H1 (cell line): Measurements from ENCODE around the gene OR2K2. TPM values are rescaled to one million over a fixed set of nuclear protein-coding genes. Genes with fewer than 3 reads are reported as not detected.

Experiments used
- CTCF ChIA-PET: fragments of 300-600 bp; sonication (Branson Sonifier 250); formaldehyde crosslinking; loops from one replicate; lab custom pipeline; 2021; ENCODE audit not compliant: partially characterized antibody; lab: Charles Lee
- POLR2A ChIA-PET: fragments of 300-600 bp; sonication (Branson Sonifier 250); formaldehyde crosslinking; loops from one replicate; lab custom pipeline; 2021; ENCODE audit warnings: inconsistent platforms; ENCODE audit not compliant: partially characterized antibody; lab: Charles Lee
- DNase-seq, 2 experiments: peaks; one replicate each; pipeline versions ENCODE4 v3.0.0 to v3.0.0-alpha.2; 2010 to 2022; ENCODE audit warnings: low spot score in 2 of 2, low read depth in 1 of 2, mixed read lengths in 1 of 2
- FAIRE-seq: peaks from 2 replicates; lab custom pipeline; 2011; peaks lifted over from hg19 to GRCh38; lab: Jason Lieb, UNC
- H2AFZ ChIP-seq: 2 replicates; pipeline ENCODE4 v1.8.1; 2012; ENCODE audit warnings: low read length, inconsistent platforms
- H2AK5ac ChIP-seq: 2 replicates; pipeline ENCODE4 v1.6.1; 2013; ENCODE audit warnings: low read depth, low read length
- H2BK120ac ChIP-seq: replicated peaks from 2 replicates; pipeline ENCODE3; 2013; ENCODE audit warnings: low read depth, low read length, inconsistent platforms
- H2BK12ac ChIP-seq: 2 replicates; pipeline ENCODE4 v1.6.1; 2013; ENCODE audit warnings: low read depth, low read length
- H2BK15ac ChIP-seq: 2 replicates; pipeline ENCODE4 v1.6.1; 2013; ENCODE audit warnings: low read length
- H2BK20ac ChIP-seq: 2 replicates; pipeline ENCODE4 v1.6.1; 2013; ENCODE audit warnings: low read length
- H2BK5ac ChIP-seq: 2 replicates; pipeline ENCODE4 v1.6.1; 2013; ENCODE audit warnings: low read depth, low read length
- H3K14ac ChIP-seq: 2 replicates; pipeline ENCODE4 v1.6.1; 2013; ENCODE audit warnings: inconsistent platforms; ENCODE audit not compliant: insufficient read length
- H3K18ac ChIP-seq: 2 replicates; pipeline ENCODE4 v1.6.1; 2013; ENCODE audit warnings: low read length; ENCODE audit errors: extremely low read depth
- H3K23ac ChIP-seq: 2 replicates; pipeline ENCODE4 v1.6.1; 2013; ENCODE audit warnings: inconsistent platforms; ENCODE audit not compliant: insufficient read length
- H3K23me2 ChIP-seq: 2 replicates; pipeline ENCODE4 v1.6.1; 2013; ENCODE audit warnings: low read depth, low read length
- H3K27ac ChIP-seq: 2 replicates; pipeline ENCODE4 v1.6.1; 2011; ENCODE audit warnings: low read depth, low read length, inconsistent platforms
- H3K27me3 ChIP-seq, 4 experiments: replicated peaks in 1 of 4; 1 replicate in 1 of 4; 2 replicates in 3 of 4; pipeline versions ENCODE4 v1.6.1 to v1.8.1; 2011 to 2013; ENCODE audit warnings: low read length in 3 of 4, mild to moderate bottlenecking in 3 of 4, inconsistent platforms in 2 of 4, mixed read lengths in 2 of 4, moderate library complexity in 1 of 4; ENCODE audit not compliant: control insufficient read depth in 3 of 4, insufficient read depth in 3 of 4; ENCODE audit errors: extremely low read depth in 1 of 4
- H3K36me3 ChIP-seq, 4 experiments: 2 replicates each; pipeline versions ENCODE4 v1.6.1 to v1.8.1; 2011 to 2013; ENCODE audit warnings: mild to moderate bottlenecking in 4 of 4, low read length in 3 of 4, moderate library complexity in 2 of 4, control low read depth in 1 of 4, inconsistent platforms in 1 of 4; ENCODE audit not compliant: insufficient read depth in 4 of 4, control insufficient read depth in 2 of 4
- H3K4ac ChIP-seq: replicated peaks from 2 replicates; pipeline ENCODE3; 2013; ENCODE audit warnings: low read length, low read depth, mixed read lengths, inconsistent platforms; ENCODE audit not compliant: insufficient read length
- H3K4me1 ChIP-seq, 4 experiments: replicated peaks in 1 of 4; 1 replicate in 1 of 4; 2 replicates in 3 of 4; pipeline versions ENCODE4 v1.6.1 to v1.8.1; 2011 to 2013; ENCODE audit warnings: low read length in 3 of 4, inconsistent platforms in 2 of 4, mixed read lengths in 1 of 4; ENCODE audit not compliant: insufficient read depth in 4 of 4, control insufficient read depth in 3 of 4
- H3K4me2 ChIP-seq, 2 experiments: 2 replicates each; pipeline versions ENCODE4 v1.6.1 to v1.8.1; 2011 to 2013; ENCODE audit warnings: low read depth in 2 of 2, low read length in 2 of 2, control low read depth in 1 of 2, inconsistent platforms in 1 of 2, mild to moderate bottlenecking in 1 of 2; ENCODE audit not compliant: insufficient read depth in 1 of 2
- H3K4me3 ChIP-seq, 4 experiments: fragments of 200-600, 300-600 bp in 1 of 4; sonication (generic), shearing (Covaris generic), sonication (Bioruptor Twin) in 1 of 4; 2 replicates each; pipeline versions ENCODE4 v1.5.1 to v1.8.1; 2011 to 2016; ENCODE audit warnings: low read length in 4 of 4, low read depth in 3 of 4, control low read depth in 2 of 4, inconsistent platforms in 2 of 4, mild to moderate bottlenecking in 2 of 4, mixed read lengths in 1 of 4, moderate library complexity in 1 of 4; ENCODE audit not compliant: insufficient read depth in 2 of 4; ENCODE audit errors: extremely low read depth in 1 of 4
- H3K56ac ChIP-seq: replicated peaks from 2 replicates; pipeline ENCODE3; 2013; ENCODE audit warnings: low read depth, mild to moderate bottlenecking, mixed read lengths, low read length, inconsistent platforms; ENCODE audit not compliant: insufficient read length
- H3K79me1 ChIP-seq: 2 replicates; pipeline ENCODE4 v1.6.1; 2013; ENCODE audit warnings: low read depth, low read length, control low read depth
- H3K79me2 ChIP-seq, 2 experiments: 2 replicates each; pipeline versions ENCODE4 v1.6.1 to v1.8.1; 2012 to 2013; ENCODE audit warnings: low read length in 2 of 2, mild to moderate bottlenecking in 2 of 2, inconsistent platforms in 1 of 2; ENCODE audit not compliant: insufficient read depth in 2 of 2, control insufficient read depth in 1 of 2
- H3K9ac ChIP-seq, 4 experiments: replicated peaks in 1 of 4; 1 replicate in 1 of 4; 2 replicates in 3 of 4; pipeline versions ENCODE4 v1.6.1 to v1.8.1; 2011 to 2013; ENCODE audit warnings: low read depth in 3 of 4, low read length in 3 of 4, control low read depth in 2 of 4, mild to moderate bottlenecking in 2 of 4, moderate library complexity in 2 of 4, inconsistent platforms in 1 of 4; ENCODE audit errors: extremely low read depth in 1 of 4
- H3K9me3 ChIP-seq, 2 experiments: 2 replicates each; pipeline versions ENCODE4 v1.6.1 to v1.8.1; 2012 to 2013; ENCODE audit warnings: mild to moderate bottlenecking in 2 of 2, moderate library complexity in 2 of 2, control low read depth in 1 of 2, inconsistent platforms in 1 of 2, low read depth in 1 of 2, low read length in 1 of 2, mixed read lengths in 1 of 2; ENCODE audit not compliant: insufficient read depth in 2 of 2
- H4K20me1 ChIP-seq, 2 experiments: replicated peaks in 1 of 2; 2 replicates each; pipeline versions ENCODE3 to v1.8.1; 2011 to 2013; ENCODE audit warnings: inconsistent platforms in 2 of 2, low read length in 2 of 2, mild to moderate bottlenecking in 1 of 2; ENCODE audit not compliant: insufficient read depth in 2 of 2, control insufficient read depth in 1 of 2
- H4K5ac ChIP-seq: 2 replicates; pipeline ENCODE4 v1.6.1; 2013; ENCODE audit warnings: low read length, low read depth, mixed read lengths, inconsistent platforms; ENCODE audit not compliant: insufficient read length
- H4K8ac ChIP-seq: 2 replicates; pipeline ENCODE4 v1.8.0; 2013; ENCODE audit warnings: mild to moderate bottlenecking, moderate library complexity, low read length, inconsistent platforms; ENCODE audit not compliant: insufficient read depth; ENCODE audit errors: extremely low read depth
- H4K91ac ChIP-seq: replicated peaks from 2 replicates; pipeline ENCODE3; 2013; ENCODE audit warnings: low read length, mixed read lengths, inconsistent platforms; ENCODE audit not compliant: insufficient read length
- CTBP2 ChIP-seq: IDR thresholded peaks from 2 replicates; pipeline ENCODE4 v1.7.0; 2011; ENCODE audit warnings: borderline replicate concordance, mild to moderate bottlenecking, moderate library complexity, mixed read lengths, low read length; ENCODE audit not compliant: insufficient read depth, insufficient read length
- GABPA ChIP-seq: IDR thresholded peaks from 2 replicates; pipeline ENCODE4 v1.6.1; 2011; ENCODE audit warnings: mild to moderate bottlenecking, low read length, moderate library complexity, borderline replicate concordance; ENCODE audit not compliant: insufficient read depth
- JUND ChIP-seq: IDR thresholded peaks from 2 replicates; pipeline ENCODE4 v1.6.1; 2011; ENCODE audit warnings: mild to moderate bottlenecking, improper control_type of control experiment, low read length
- PHF8 ChIP-seq: fragments of 200-600 bp; sonication (generic); conservative IDR thresholded peaks from 2 replicates; pipeline ENCODE4 v1.7.1; 2012; ENCODE audit warnings: low read depth, mild to moderate bottlenecking, inconsistent platforms, low read length, moderate library complexity
- RFX5 ChIP-seq: IDR thresholded peaks from 2 replicates; pipeline ENCODE4 v1.6.1; 2011; ENCODE audit warnings: low read depth, low read length, improper control_type of control experiment, borderline replicate concordance
- SP1 ChIP-seq: IDR thresholded peaks from 2 replicates; pipeline ENCODE4 v1.6.1; 2011; ENCODE audit warnings: low read depth, low read length
- WGBS, 2 experiments: shearing (Covaris generic) in 1 of 2; methylation state at CpG; one replicate each; pipeline versions ENCODE4 v1.1.6 to v1.1.7; 2013 to 2015; ENCODE audit warnings: low lambda C conversion rate in 2 of 2, mixed read lengths in 2 of 2, inconsistent platforms in 1 of 2, low coverage in 1 of 2, missing lambda C conversion rate in 1 of 2; ENCODE audit not compliant: insufficient replicate concordance in 2 of 2, insufficient coverage in 1 of 2, insufficient read length in 1 of 2; ENCODE audit errors: extremely low coverage in 1 of 2, missing lambda C conversion rate in 1 of 2; 5-methylcytosine and 5-hydroxymethylcytosine counted together
- polyA plus RNA-seq, 7 experiments: library from polyadenylated mRNA; depleted of rRNA in 3 of 7; stranded (reverse) in 5 of 7; unstranded in 2 of 7; fragments of >200 nt in 5 of 7; fragments of 200-250 nt in 2 of 7; gene quantifications; 1 replicate in 5 of 7; 2 replicates in 1 of 7; 4 replicates in 1 of 7; pipeline versions ENCODE4 v1.2.1 to v1.2.3, GENCODE V29; 2011 to 2013; ENCODE audit warnings: missing spikeins in 2 of 7, mixed read lengths in 2 of 7
- total RNA-seq: library from RNA; stranded (reverse); fragmentation: NEBNext Ultra II Directional; extraction: Animal tissue kit (Norgen Biotek cat#: 25700); gene quantifications from 2 replicates; pipeline ENCODE4 v1.2.1, GENCODE V29; 2021

OR2K2 gene
- total and polyA plus RNA-seq, 2 of the 8 experiments (the other 6 are each of a cell fraction or from before 2014, with no cell fraction given): not detected

DNA sequence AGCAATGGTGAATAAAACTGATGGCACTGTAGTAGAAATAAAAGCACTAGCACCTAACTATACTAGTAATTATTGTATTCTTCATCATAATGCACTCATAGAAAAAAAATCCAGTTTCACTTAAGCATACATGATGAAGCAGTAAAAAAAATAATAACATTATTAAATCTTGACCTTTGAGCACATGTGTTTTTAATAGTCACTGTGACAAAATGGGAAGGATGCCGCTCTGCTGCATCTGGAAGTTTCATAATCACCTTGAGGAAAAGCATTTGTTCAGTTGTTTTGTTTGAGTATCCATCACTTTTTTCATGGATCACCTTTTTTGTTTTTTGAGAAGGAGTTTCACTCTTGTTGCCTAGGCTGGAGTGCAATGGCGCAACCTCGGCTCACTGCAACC is 13.2 kb downstream of the OR2K2 start:
- TF ChIP-seq PHF8 (no peak), GABPA (no peak), CTBP2 (no peak), SP1 (no peak), JUND (no peak), RFX5 (no peak)
- no peak overlapping the region for H2BK5ac ChIP-seq
- H3K27ac ChIP-seq: no peak overlapping the region
- H3K23ac ChIP-seq: no peak overlapping the region
- no peak overlapping the region for H2BK15ac ChIP-seq
- H2AFZ ChIP-seq: no peak overlapping the region
- no peak overlapping the region for H3K14ac ChIP-seq
- H3K4me3 ChIP-seq: no peak overlapping the region
- no peak overlapping the region for H3K18ac ChIP-seq
- 0 out of 4 replicates have a peak, but pooled peaks cover 0 to 3% of the 10 kb centered on the region in 2 experiments for H3K9me3 ChIP-seq
- H4K20me1 ChIP-seq: no peaks in the 10 kb centered on the region
- H4K5ac ChIP-seq: no peak overlapping the region
- ChIA-PET POLR2A (no interaction called here), CTCF (interaction anchor here (1.2 kb wide), 1 partner anchor 10 kb away, joined by 4 read pairs; no protein-coding TSS in a partner anchor)
- H3K9ac ChIP-seq: no peak overlapping the region
- H3K27me3 ChIP-seq: no peaks in the 10 kb centered on the region
- no peak overlapping the region for H3K56ac ChIP-seq
- H4K91ac ChIP-seq: no peak overlapping the region
- 63% methylated on average over 3 of the region's 3 CpGs; no CpG with 5 or more reads in 1 of the 2 experiments for WGBS, 2 experiments
- H2AK5ac ChIP-seq: no peak overlapping the region
- FAIRE-seq (no peak), DNase-seq (no peak)
- no peaks in the 10 kb centered on the region for H3K4me1 ChIP-seq
- H3K79me2 ChIP-seq: no peaks in the 10 kb centered on the region
- H3K4ac ChIP-seq: no peak overlapping the region
- no peaks in the 10 kb centered on the region for H3K23me2 ChIP-seq
- H3K36me3 ChIP-seq: no peaks in the 10 kb centered on the region; a peak in 1 of 8 replicates
- H2BK120ac ChIP-seq: no peak overlapping the region
- H2BK20ac ChIP-seq: no peak overlapping the region
- no peak overlapping the region for H2BK12ac ChIP-seq
- no peak overlapping the region for H4K8ac ChIP-seq
- H3K79me1 ChIP-seq: no peaks in the 10 kb centered on the region
- no peak overlapping the region for H3K4me2 ChIP-seq
